GM19193 (cell line): Measurements from ENCODE around the gene PPT1.

Experiments
- POLR2A ChIP-seq: IDR thresholded peaks from 4 replicates; pipeline ENCODE4 v1.6.1; 2011; ENCODE audit not compliant: insufficient read depth, insufficient read length; ENCODE audit errors: extremely low read depth

The PPT1 gene

DNA sequence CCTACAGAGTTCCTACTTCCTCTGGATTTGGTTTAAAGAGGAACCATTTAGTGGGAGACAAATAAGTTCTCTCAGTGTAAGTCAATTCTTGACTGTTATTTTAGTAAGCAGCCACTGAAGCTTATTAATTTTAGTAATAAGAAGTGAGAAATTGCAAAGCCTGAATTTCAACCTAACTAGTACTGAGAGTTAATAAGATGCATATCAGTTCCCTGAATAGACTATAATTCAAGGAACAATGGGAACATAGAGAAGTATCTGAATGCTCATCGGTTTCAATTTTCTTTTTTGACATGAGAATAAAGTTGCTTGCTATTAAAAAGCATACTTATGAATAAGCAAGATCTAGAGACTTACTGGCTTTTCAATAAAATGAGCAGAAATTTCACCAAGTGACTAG is 8.0 kb upstream of the PPT1 start:
- no peak for TF ChIP-seq POLR2A

DNA sequence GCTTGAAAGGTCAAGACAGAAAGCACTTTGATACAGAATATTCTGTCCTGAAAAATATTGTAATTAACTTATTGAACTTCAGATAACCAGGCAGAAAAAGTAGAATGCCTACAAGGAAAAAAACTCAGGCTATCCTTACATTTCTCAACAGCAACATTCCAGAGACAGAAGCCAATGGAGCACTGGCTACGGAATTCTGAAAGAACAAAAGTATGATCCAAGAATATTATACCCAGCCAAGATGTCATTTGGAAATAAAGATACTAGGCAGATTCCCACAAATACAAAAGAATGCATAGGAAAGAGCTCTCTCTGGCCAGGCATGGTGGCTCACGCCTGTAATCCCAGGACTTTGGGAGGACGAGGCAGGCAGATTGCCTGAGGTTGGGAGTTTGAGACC is 5.8 kb upstream of the PPT1 start:
- TF ChIP-seq POLR2A: no peak

DNA sequence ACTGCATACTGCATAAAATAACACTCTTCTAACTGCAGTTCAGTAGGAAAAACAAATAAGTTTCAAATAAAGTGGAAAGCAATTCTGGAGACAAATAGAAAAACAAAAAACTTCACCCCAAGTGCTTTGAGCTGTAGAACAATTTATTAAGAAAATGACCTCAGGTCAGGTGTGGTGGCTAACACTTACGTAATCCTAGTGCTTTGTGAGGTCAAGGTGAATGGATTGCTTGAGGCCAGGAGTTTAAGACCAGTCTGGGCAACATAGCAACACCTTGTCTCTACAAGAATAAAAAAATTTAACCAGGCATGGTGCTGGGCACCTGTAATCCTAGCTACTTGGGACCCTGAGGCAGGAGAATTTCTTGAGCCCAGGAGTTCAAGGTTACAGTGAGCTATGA is 5.0 kb upstream of the PPT1 start:
- TF ChIP-seq POLR2A: no peak

DNA sequence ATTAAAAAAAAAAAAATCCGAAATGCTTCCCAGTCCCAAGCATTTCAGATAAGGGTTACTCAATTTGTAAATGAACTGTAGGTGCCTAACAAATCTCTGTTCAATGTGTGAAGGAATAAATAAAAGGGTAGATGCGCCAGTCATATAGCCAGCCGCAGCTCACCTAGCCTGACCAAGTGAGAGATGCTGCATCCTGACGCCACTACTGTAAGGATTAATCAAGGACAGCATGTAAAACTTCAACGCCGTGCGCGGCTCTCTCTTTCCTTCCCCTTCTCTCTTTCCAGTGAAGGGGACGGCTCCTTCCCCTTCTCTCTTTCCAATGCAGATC is 441 bp downstream of the PPT1 start:
- TF ChIP-seq POLR2A: no peak

DNA sequence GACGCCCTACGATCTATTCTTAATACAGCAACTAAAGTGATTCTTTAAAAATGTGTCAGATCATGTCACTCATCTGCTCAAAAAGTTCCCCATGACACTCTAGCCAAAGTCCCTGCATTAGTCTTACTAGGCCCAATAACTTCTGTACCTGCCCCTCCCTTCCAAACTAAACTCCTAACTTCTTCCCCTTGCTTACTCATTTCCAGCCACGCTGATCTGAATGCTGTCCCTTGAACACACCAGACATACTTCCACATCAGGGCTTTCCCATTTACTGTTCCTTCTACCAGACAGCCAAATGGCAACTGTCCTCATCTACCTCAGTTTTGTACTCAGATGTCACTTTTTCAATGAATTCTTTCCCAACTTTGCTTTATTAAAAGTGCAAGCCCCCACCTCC is 1.2 kb downstream of the PPT1 start:
- TF ChIP-seq POLR2A: no peak

DNA sequence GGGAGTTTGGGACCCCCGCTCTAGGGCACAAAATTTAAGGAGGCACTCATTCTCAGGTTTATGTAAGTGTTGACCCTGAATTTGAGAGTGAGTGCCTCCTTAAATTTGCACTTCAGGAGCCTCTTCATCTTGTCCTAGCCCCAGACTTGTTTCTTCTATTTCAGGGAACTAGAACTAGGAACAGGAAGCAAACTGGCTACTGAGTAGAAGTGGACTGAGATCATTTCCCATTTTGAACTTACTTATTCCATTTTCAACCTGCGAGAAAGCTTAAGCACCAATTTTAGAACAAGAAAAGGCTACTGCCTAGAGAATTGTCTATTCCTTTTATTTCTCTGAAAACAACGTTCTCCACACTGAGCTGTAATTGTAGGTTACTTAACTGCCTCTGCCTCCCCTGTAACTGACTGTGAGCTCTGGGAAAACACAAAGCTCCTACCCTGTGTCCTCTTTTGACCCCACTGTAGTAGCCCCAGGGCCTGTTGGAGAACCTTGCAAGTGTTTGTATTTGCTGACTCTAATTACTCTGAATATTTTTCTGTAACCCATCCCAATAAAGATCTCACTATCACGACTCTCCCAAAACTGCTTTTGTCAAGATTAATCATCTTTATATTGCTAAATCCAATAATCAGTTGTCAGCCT is 2.5 kb downstream of the PPT1 start:
- TF ChIP-seq POLR2A: no peak

DNA sequence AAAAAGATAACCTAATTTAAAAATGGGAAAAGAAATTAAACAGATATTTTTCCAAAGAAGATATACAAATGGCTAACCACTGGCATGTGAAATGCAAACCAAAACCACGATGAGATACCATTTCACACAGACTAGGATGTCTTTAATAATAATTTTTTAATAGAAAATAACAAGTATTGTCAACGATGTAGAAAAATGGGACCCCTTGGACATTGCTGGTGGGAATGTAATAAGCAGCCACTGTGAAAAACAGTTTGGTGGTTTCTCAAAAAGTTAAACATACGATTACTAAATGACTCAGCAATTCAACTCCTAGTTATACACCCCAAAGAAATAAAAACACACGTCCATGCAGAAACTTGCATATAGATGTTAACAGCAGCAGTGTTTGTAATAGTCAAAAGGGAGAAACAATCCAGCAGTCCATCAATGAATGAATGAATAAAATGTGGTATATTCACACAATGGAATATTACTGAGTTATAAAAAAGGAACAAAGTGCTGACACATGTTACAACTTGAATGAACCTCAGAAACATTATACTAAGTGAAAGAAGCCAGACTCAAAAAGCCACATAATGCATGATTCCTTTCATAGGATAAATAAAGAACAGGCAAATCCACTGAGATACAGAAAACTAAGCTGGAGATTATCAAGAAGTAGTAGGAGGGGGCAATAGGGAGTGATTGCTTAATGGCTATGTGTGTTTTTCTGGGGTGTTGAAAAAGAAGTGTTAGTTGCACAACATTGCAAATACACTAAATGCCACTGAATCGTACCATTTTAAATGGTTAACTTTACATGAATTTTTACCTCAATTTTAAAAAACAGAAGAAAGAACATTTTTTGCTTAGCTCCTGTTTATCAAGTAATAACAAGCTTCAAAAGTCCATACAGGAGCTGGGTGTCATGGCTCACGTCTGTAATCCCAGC is 4.1 kb downstream of the PPT1 start:
- TF ChIP-seq POLR2A: no peak

DNA sequence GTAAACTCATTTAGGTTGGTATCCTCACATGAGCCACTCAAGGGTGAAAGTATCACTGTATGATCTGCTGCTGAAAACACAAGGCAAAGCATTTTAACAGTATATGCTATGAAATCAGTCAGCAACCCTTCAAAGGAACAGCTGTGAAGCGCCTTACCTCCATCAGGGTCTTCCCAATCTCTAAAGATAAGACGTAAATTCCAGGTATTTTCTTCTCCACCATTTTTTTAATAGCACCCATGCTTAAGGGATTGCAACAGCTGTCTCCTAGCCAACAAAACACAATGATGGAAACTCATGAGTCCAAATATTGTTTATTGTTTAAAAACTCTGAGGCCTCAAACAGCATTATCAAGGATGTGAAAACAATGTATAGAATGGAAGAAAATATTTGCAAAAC is 4.8 kb downstream of the PPT1 start:
- TF ChIP-seq POLR2A: no peak

DNA sequence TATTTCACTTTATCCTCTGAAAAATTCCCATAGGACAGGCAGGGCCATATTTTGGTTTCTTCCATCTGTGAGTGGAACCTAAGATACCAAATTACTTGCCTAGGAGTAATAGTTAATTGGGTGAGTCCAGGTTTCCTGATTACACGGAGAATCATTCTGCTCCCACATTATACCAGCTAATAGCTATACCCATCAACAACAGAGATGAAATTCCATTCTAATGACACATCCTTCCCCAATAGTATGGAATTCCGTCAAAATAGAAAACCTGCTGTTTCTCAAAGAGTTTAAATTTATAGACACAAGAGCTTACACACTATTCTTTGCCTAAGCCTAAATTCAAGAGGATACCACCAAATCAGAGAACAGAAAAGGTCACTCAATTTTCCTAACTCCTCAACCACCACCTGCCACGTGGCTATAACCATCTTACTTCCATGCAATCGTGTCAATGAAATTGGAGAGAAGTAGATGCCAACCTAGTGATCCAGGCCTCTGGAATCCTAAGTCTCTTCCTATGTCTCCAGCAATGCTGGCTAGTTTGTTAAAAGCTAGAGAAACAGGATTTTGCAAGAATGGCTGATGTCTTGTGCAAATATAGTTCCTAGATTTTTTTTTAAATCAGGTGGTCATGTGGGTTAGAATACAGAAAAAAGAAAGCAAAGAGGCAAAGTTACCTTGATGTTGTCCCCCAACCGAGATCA is 6.2 kb downstream of the PPT1 start:
- TF ChIP-seq POLR2A: no peak

DNA sequence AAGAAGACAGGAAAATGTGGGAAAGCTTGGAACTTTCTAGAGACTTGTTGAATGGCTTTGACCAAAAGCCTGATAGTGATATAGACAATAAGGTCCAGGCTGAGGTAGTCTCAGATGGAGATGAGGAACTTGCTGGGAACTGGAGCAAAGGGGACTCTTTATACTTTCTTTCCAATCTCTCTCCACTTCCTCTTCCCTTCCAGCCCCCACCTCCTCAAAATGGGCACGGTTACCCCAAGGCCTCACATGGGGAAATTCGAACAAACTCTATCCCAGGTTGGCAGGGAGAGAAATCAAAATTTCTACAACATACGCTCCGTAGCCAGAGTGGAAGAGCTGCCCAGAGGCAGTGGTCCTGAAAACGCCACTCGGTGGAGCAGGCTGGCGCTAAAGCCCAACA is 15.2 kb downstream of the PPT1 start:
- TF ChIP-seq POLR2A: no peak

DNA sequence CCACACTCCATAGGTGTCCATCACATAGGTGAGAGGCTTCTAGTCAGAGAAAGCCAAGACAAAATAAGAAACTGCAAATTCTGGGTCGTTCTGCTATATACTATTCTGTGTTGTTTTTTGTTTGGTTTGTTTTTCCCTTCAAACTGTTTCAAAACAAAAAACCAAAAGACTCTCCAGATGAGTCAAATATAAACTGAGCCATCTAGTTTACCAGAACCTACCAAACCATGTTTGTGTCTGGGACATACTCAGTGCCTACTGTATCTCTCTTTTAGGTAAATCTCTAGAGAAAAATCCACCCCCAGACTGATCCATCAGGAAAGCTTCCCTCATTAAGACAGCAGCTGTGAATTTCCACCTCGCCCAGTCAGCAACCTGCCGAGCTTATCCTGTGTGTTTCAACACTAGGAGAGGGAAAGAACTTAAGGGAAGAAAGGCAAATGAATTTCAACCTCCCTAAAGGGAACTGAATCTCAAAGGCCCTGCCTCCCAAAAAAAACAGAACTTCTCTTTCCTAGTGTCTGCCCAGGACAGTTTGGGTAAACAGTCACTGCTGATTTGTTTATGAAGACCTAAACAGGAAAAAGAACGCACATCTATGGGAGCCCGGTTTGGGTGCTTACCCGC is 17.2 kb downstream of the PPT1 start:
- TF ChIP-seq POLR2A: no peak

DNA sequence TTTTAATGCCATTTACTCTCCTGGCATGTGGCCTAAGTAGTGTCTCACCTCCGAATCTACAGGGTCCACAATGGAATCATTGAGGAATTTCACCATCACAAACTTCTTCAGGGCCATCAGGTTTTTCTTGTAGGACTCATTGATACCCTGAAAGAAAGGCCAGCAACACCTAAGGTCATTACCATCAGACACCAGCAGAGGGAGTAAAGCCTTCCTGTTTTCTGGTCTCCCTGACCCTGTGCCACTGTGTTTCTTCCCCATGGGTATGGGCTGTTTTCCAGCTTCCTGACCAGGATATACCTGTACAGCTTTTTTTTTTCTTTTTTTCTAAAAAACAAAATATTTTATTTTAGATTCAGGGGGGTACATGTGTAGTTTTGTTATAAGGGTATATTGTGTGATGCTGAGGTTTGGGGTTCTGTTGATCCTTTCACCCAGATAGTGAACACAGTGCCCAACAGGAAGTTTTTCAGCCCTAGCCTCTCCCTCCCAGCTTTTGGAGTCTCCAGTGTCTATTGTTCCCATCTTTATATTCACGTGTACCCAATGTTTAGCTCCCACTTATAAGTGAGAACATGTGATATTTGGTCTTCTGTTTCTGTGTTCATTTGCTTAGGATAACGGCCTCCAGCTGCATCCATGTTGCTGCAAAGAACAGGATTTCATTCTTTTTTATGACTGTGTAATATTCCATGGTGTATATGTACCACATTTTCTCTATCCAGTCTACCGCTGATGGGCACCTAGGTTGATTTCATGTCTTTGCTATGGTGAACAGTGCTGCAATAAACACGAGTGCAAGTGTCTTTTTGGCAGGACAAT is 18.3 kb downstream of the PPT1 start:
- TF ChIP-seq POLR2A: no peak

DNA sequence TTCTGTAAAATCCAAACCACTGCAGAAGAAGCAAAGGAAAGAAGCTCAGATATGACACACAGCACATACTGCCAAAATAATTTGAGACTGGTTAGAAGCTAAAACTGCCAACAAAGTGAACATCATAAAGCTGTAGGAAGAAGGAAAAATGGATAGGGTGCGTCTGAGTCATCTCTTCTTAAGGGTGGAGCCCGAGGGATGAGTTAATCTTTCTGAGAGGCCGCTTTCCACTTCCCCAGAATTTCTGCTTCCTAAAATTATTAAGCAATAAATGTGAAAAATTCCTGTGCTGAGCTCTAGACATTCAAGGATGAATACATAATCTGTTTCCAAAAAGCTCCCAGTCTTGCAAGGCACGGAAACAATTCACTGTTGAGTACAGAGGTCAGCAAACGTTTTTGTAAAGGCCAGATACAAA is 20.1 kb downstream of the PPT1 start:
- no peak for TF ChIP-seq POLR2A

DNA sequence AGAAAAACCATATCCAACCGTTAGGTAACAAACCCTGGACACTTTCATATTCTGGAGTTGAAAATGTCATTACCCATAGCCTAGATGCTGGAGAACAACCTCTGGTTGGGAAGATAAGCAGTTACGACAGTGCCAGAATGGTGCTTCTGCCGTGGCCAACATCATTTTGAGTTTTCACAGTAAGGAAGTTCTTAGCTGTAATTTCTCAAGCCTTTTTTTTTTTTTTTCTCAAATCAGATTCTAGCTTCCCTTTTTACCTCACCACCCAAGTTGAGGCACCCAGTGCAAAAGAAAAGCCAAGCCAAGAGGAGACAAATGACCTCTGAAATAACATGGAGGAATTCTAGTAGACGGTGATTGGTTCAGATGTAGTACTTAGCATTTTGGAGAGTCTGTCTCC is 21.8 kb downstream of the PPT1 start:
- no peak for TF ChIP-seq POLR2A
